Measurements from ENCODE around the gene PLEKHA4.

DNA sequence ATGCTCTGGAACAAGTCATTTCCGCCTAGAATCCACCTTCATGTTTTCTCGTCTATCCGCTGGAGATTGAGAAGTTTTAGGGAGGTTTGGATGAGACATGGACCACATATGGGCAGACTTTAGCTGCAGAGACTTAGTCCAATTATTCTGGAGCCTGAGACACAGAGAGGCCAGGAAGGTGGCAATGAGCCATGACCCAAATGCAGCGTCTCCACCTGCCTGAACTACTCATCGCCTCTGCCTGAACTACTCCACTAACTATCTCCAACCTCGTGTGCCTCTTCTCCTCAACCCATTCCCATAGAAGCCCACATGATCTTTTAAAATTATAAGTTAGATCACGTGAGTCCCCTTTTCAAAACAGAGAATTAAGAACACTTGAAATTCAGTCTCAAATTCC lies 5.6 kb downstream of the PLEKHA4 start:
- no peak for TF ChIP-seq CTCF (IDR thresholded peaks at IDR 0.05)
- no peak for TF ChIP-seq POLR2A (IDR thresholded peaks at IDR 0.05)
